SK-MEL-5 (cell line): ENCODE measurements around the gene RRP1. TPM values are rescaled to one million over a fixed set of nuclear protein-coding genes. Genes with fewer than 3 reads are reported as not detected.
A peak's percentile ranks its signal among the peaks of the same experiment; 100 is the strongest.

Experiments
- DNase-seq: peaks from one replicate; pipeline ENCODE4 v3.0.0-alpha.2; 2016; ENCODE audit warnings: low read depth, low spot score
- in situ Hi-C: cut with HindIII; loops from 2 replicates; pipeline ENCODE4 v1.10.0; 2016; ENCODE audit warnings: low sequenced_read_pairs, high pct_unique_total_duplicates, low pct_unique_long_range_greater_than_20kb
- total RNA-seq: library from RNA; depleted of rRNA; stranded (reverse); fragments of >200 nt; shearing (Covaris generic); gene quantifications from 2 replicates; pipeline ENCODE4 v1.2.3, GENCODE V29; 2014

Gene RRP1
- total RNA-seq, 1 experiment from 2014 or later: 23.1 TPM

GRCh38 chr21:43755820-43756594, 33.4 kb upstream of the RRP1 start:
- DNase-seq: no peak
- in situ Hi-C loops: no loop called here

GRCh38 chr21:43757601-43758000, 31.8 kb upstream of the RRP1 start:
- DNase-seq: no peak
- in situ Hi-C loops: no loop called here

- in situ Hi-C loops: no loop called here
- no peak for DNase-seq
Measured at GRCh38 chr21:43758111-43758641, 31.2 kb upstream of the RRP1 start.

GRCh38 chr21:43758811-43759210, 30.6 kb upstream of the RRP1 start:
- in situ Hi-C loops: no loop called here
- DNase-seq: no peak

GRCh38 chr21:43759651-43760050, 29.7 kb upstream of the RRP1 start:
- in situ Hi-C loops: no loop called here
- no peak for DNase-seq

- in situ Hi-C loops: no loop called here
- no peak for DNase-seq
Measured at GRCh38 chr21:43760391-43760958, 28.9 kb upstream of the RRP1 start.

GRCh38 chr21:43761886-43762285, 27.5 kb upstream of the RRP1 start:
- no peak for DNase-seq
- in situ Hi-C loops: no loop called here

- no peak for DNase-seq
- in situ Hi-C loops: no loop called here
Measured at GRCh38 chr21:43762303-43763128, 26.9 kb upstream of the RRP1 start.

- in situ Hi-C loops: no loop called here
Measured at GRCh38 chr21:43763901-43764523, 25.4 kb upstream of the RRP1 start.

GRCh38 chr21:43764576-43765495, 24.5 kb upstream of the RRP1 start:
- no peak for DNase-seq
- in situ Hi-C loops: no loop called here

More at GRCh38 chr21:43763901-43764523, 25.4 kb upstream of the RRP1 start:
- no peak for DNase-seq

- DNase-seq: no peak
- in situ Hi-C loops: no loop called here
Measured at GRCh38 chr21:43766734-43767497, 22.5 kb upstream of the RRP1 start.

- no peak for DNase-seq
- in situ Hi-C loops: no loop called here
Measured at GRCh38 chr21:43767498-43767983, 21.8 kb upstream of the RRP1 start.

- peak; percentile 49 for DNase-seq
- in situ Hi-C loops: no loop called here
Measured at GRCh38 chr21:43767984-43768867, 21.2 kb upstream of the RRP1 start.

- in situ Hi-C loops: no loop called here
- no peak for DNase-seq
Measured at GRCh38 chr21:43768868-43769167, 20.6 kb upstream of the RRP1 start.

GRCh38 chr21:43769325-43769958, 19.9 kb upstream of the RRP1 start:
- in situ Hi-C loops: no loop called here
- DNase-seq: no peak
